H9 (cell line): ENCODE results near the gene SLAMF1. TPM values are rescaled to one million over a fixed set of nuclear protein-coding genes. Genes with fewer than 3 reads are reported as not detected.
"Not testable (repeated sequence)": the region's sequence is repeated elsewhere in the genome, so short reads cannot be mapped to it uniquely, and the experiment has no call there.

Source experiments
- DNase-seq: peaks from one replicate; pipeline ENCODE4 v3.0.0-alpha.2; 2017
- H2AFZ ChIP-seq: one replicate; pipeline ENCODE4 v1.6.1; 2013; ENCODE audit warnings: mild to moderate bottlenecking, low read length, control low read depth, moderate library complexity
- H2AK5ac ChIP-seq: 2 replicates; pipeline ENCODE4 v1.6.1; 2013; ENCODE audit warnings: low read length, control low read depth, mixed read lengths; ENCODE audit not compliant: insufficient read length
- H2BK120ac ChIP-seq: one replicate; pipeline ENCODE4 v1.6.1; 2013; ENCODE audit warnings: low read depth, mild to moderate bottlenecking, low read length, control low read depth, inconsistent platforms; ENCODE audit not compliant: poor library complexity, severe bottlenecking
- H2BK12ac ChIP-seq: 2 replicates; pipeline ENCODE4 v1.6.1; 2013; ENCODE audit warnings: low read length, control low read depth, mixed read lengths, low read depth; ENCODE audit not compliant: insufficient read length
- H2BK15ac ChIP-seq: 2 replicates; pipeline ENCODE4 v1.6.1; 2013; ENCODE audit warnings: low read depth, low read length, control low read depth
- H2BK20ac ChIP-seq: one replicate; pipeline ENCODE4 v1.6.1; 2013; ENCODE audit warnings: low read depth, mild to moderate bottlenecking, low read length, control low read depth, inconsistent platforms; ENCODE audit not compliant: poor library complexity, severe bottlenecking
- H2BK5ac ChIP-seq: 2 replicates; pipeline ENCODE4 v1.6.1; 2013; ENCODE audit warnings: low read length, control low read depth, mixed read lengths; ENCODE audit not compliant: insufficient read length
- H3K14ac ChIP-seq: 2 replicates; pipeline ENCODE4 v1.6.1; 2013; ENCODE audit warnings: low read length, control low read depth; ENCODE audit not compliant: insufficient read depth
- H3K18ac ChIP-seq: 2 replicates; pipeline ENCODE4 v1.6.1; 2013; ENCODE audit warnings: low read depth, mild to moderate bottlenecking, mixed read lengths, low read length, control low read depth; ENCODE audit not compliant: insufficient read length
- H3K23ac ChIP-seq: 2 replicates; pipeline ENCODE4 v1.6.1; 2013; ENCODE audit warnings: low read length, control low read depth, mixed read lengths, low read depth; ENCODE audit not compliant: insufficient read length
- H3K23me2 ChIP-seq: 2 replicates; pipeline ENCODE4 v1.6.1; 2013; ENCODE audit warnings: low read depth, mild to moderate bottlenecking, mixed read lengths, low read length, control low read depth; ENCODE audit not compliant: insufficient read length, poor library complexity, severe bottlenecking
- H3K27ac ChIP-seq: 2 replicates; pipeline ENCODE4 v1.5.1; 2013; ENCODE audit warnings: low read length, control low read depth, mixed read lengths, low read depth; ENCODE audit not compliant: insufficient read length
- H3K27me3 ChIP-seq: 2 replicates; pipeline ENCODE4 v1.6.1; 2013; ENCODE audit warnings: low read length, control low read depth, inconsistent platforms; ENCODE audit not compliant: insufficient read depth
- H3K4ac ChIP-seq: 2 replicates; pipeline ENCODE4 v1.6.1; 2013; ENCODE audit warnings: low read depth, mild to moderate bottlenecking, control low read depth, inconsistent platforms, low read length, moderate library complexity
- H3K4me1 ChIP-seq: 2 replicates; pipeline ENCODE4 v1.6.1; 2013; ENCODE audit warnings: low read length, control low read depth, inconsistent platforms; ENCODE audit not compliant: insufficient read depth
- H3K4me2 ChIP-seq: 2 replicates; pipeline ENCODE4 v1.6.1; 2013; ENCODE audit warnings: low read length, control low read depth, mixed read lengths; ENCODE audit not compliant: insufficient read length, insufficient read depth
- H3K56ac ChIP-seq: 2 replicates; pipeline ENCODE4 v1.6.1; 2013; ENCODE audit warnings: low read depth, mild to moderate bottlenecking, mixed read lengths, low read length, control low read depth; ENCODE audit not compliant: insufficient read length
- H3K79me1 ChIP-seq: 2 replicates; pipeline ENCODE4 v1.6.1; 2013; ENCODE audit warnings: low read depth, mild to moderate bottlenecking, moderate library complexity, low read length, control low read depth, inconsistent platforms; ENCODE audit not compliant: insufficient read depth, poor library complexity, severe bottlenecking
- H3K79me2 ChIP-seq: 2 replicates; pipeline ENCODE4 v1.6.1; 2013; ENCODE audit warnings: low read length, control low read depth, inconsistent platforms; ENCODE audit not compliant: insufficient read depth
- H3K9ac ChIP-seq: 2 replicates; pipeline ENCODE4 v1.6.1; 2013; ENCODE audit warnings: low read length, control low read depth, mixed read lengths; ENCODE audit not compliant: insufficient read length; ENCODE audit errors: extremely low read depth
- H3K9me3 ChIP-seq: one replicate; pipeline ENCODE4 v1.6.1; 2013; ENCODE audit warnings: low read depth, low read length, inconsistent platforms; ENCODE audit not compliant: control insufficient read depth
- H3T11ph ChIP-seq: one replicate; pipeline ENCODE4 v1.6.1; 2013; ENCODE audit warnings: mild to moderate bottlenecking, low read length, control low read depth, inconsistent platforms
- H4K20me1 ChIP-seq: one replicate; pipeline ENCODE4 v1.6.1; 2013; ENCODE audit not compliant: control insufficient read depth, insufficient read length, insufficient read depth
- H4K5ac ChIP-seq: 2 replicates; pipeline ENCODE4 v1.6.1; 2013; ENCODE audit warnings: low read depth, mild to moderate bottlenecking, mixed read lengths, low read length, control low read depth; ENCODE audit not compliant: insufficient read length
- H4K8ac ChIP-seq: replicated peaks from 2 replicates; pipeline ENCODE4 v1.6.1; 2013; ENCODE audit warnings: low read length, control low read depth, mixed read lengths, low read depth; ENCODE audit not compliant: insufficient read length
- H4K91ac ChIP-seq: 2 replicates; pipeline ENCODE4 v1.6.1; 2013; ENCODE audit warnings: low read depth, mild to moderate bottlenecking, moderate library complexity, mixed read lengths, low read length, control low read depth; ENCODE audit not compliant: insufficient read length
- H3K27ac Mint-ChIP-seq, 3 experiments: 2 replicates in 2 of 3; 3 replicates in 1 of 3; pipeline ENCODE4 v1.8.0; 2020 to 2021; ENCODE audit warnings: mixed read lengths in 3 of 3, mild to moderate bottlenecking in 1 of 3, moderate library complexity in 1 of 3
- H3K27me3 Mint-ChIP-seq: 2 replicates; pipeline ENCODE4 v1.8.0; 2021; ENCODE audit warnings: low read depth, mild to moderate bottlenecking, moderate library complexity, mixed read lengths
- H3K36me3 Mint-ChIP-seq, 3 experiments: 2 replicates in 2 of 3; 3 replicates in 1 of 3; pipeline ENCODE4 v1.8.0; 2020 to 2021; ENCODE audit warnings: low read depth in 3 of 3, mixed read lengths in 3 of 3; ENCODE audit not compliant: insufficient read depth in 1 of 3
- H3K4me1 Mint-ChIP-seq, 2 experiments: 2 replicates each; pipeline ENCODE4 v1.8.0; 2020; ENCODE audit warnings: mixed read lengths in 2 of 2
- H3K4me3 Mint-ChIP-seq, 2 experiments: 2 replicates in 1 of 2; 3 replicates in 1 of 2; pipeline ENCODE4 v1.8.0; 2020 to 2021; ENCODE audit warnings: mild to moderate bottlenecking in 2 of 2, mixed read lengths in 2 of 2, moderate library complexity in 1 of 2
- H3K9me3 Mint-ChIP-seq, 2 experiments: 2 replicates in 1 of 2; 3 replicates in 1 of 2; pipeline ENCODE4 v1.8.0; 2020; ENCODE audit warnings: mild to moderate bottlenecking in 2 of 2, mixed read lengths in 2 of 2, moderate library complexity in 1 of 2
- CTCF ChIP-seq: fragments of 200-600 bp; sonication (generic); conservative IDR thresholded peaks from 3 replicates; pipeline ENCODE4 v1.8.0; 2021; ENCODE audit warnings: antibody characterized with exemption, mild to moderate bottlenecking
- WGBS: extraction: QIAGEN DNeasy Blood & Tissue Kit; methylation state at CpG from one replicate; pipeline ENCODE4 v1.1.7; 2013; ENCODE audit warnings: missing lambda C conversion rate, low lambda C conversion rate, mixed read lengths; ENCODE audit not compliant: insufficient read length; ENCODE audit errors: extremely low coverage; 5-methylcytosine and 5-hydroxymethylcytosine counted together
- total RNA-seq: library from RNA; stranded (reverse); gene quantifications from 2 replicates; pipeline ENCODE4 v1.2.1, GENCODE V29; 2021

Gene SLAMF1
- total RNA-seq, 1 experiment from 2014 or later: not detected

GRCh38 chr1:160692390-160692789, 45.5 kb upstream of the SLAMF1 start:
- H4K5ac ChIP-seq, H3K27me3 ChIP-seq, H4K20me1 ChIP-seq, H3K4me2 ChIP-seq, H3K27me3 Mint-ChIP-seq, H3K9ac ChIP-seq, H2BK15ac ChIP-seq, H2BK12ac ChIP-seq, H3K56ac ChIP-seq, H3K79me2 ChIP-seq, H3K9me3 Mint-ChIP-seq, H2BK5ac ChIP-seq, H2AK5ac ChIP-seq, H3K27ac Mint-ChIP-seq, H3K4me3 Mint-ChIP-seq, H3K23ac ChIP-seq, H2BK20ac ChIP-seq, H3K23me2 ChIP-seq, H4K8ac ChIP-seq, H3K36me3 Mint-ChIP-seq, H3K4ac ChIP-seq, H4K91ac ChIP-seq, H3T11ph ChIP-seq, DNase-seq, H2AFZ ChIP-seq, H3K27ac ChIP-seq, H3K14ac ChIP-seq, H3K9me3 ChIP-seq, H2BK120ac ChIP-seq, H3K18ac ChIP-seq, H3K79me1 ChIP-seq, H3K4me1 ChIP-seq: not testable (repeated sequence)
- no CpG with 5 or more reads among the region's 10 CpGs for WGBS
- TF ChIP-seq CTCF: peak; percentile 60
- H3K4me1 Mint-ChIP-seq: peaks cover 12 to 29% of the 10 kb centered on the region in 2 experiments
